ENCODE results near the gene GALR2. TPM values are rescaled to one million over a fixed set of nuclear protein-coding genes. Genes with fewer than 3 reads are reported as not detected.

Gene GALR2
- total RNA-seq, 2 experiments from 2014 or later: 3.5 to 4.8 TPM

DNA sequence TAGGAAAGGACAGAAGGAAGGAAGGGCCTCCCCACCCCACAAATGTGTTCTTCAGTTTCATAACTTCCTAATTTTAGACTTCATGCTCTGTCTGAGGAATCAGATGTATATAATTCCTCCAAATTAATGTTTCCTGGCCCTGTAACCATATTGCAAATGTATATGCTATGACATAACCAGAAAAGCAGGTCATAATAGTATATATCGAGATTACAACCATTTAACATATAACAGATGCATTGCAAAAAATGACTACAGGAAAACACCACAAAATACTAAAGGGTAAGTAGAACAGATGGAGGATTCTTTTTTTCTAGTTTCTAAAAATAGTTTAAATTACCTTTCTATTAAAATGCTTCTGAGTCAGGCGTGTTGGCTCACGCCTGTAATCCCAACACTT, 32.1 kb downstream of the GALR2 start:
- POLR2A ChIA-PET: interaction anchor here (1.2 kb wide), 1 partner anchor 11 kb away, joined by 4 read pairs; no protein-coding TSS in a partner anchor
- H3K27ac Mint-ChIP-seq: no peak overlapping the region
- intact Hi-C loops (cut with micrococcal nuclease): no loop called here
- no peaks in the 10 kb centered on the region for H3K9me3 Mint-ChIP-seq
- peaks cover 6% of the 10 kb centered on the region for H3K36me3 Mint-ChIP-seq
- CTCF ChIA-PET: interaction anchor here (0.9 to 2.4 kb wide), 6 partner anchors 20 to 278 kb away, joined by 4 to 15 read pairs (median 5); partner anchors contain the start of gene SPHK1
- H3K4me3 Mint-ChIP-seq: no peak overlapping the region
- H3K27me3 Mint-ChIP-seq: no peaks in the 10 kb centered on the region
- H3K4me1 Mint-ChIP-seq (ENCODE audit: low read depth): peaks cover 16% of the 10 kb centered on the region
- no peak for DNase-seq

DNA sequence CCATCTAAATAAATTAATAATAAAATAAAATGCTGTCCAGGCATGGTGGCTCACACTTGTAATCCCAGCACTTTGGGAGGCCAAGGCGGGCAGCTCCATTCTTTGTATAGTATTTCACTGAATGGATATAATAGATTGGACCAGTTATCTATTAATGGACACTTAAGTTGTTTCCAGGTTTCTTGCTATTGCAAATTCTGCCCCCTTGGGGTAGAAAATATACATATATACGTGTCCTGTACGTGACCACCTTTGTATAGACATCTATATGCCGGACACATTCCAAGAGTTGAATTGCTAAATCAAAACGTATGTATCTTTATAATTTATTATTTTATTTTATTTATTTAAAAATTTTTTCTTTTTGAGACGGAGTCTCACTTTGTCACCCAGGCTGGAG, 32.9 kb downstream of the GALR2 start:
- intact Hi-C loops (cut with micrococcal nuclease): no loop called here
- Mint-ChIP-seq H3K27ac (no peak overlapping the region), H3K36me3 (peaks cover 6% of the 10 kb centered on the region), H3K9me3 (no peaks in the 10 kb centered on the region), H3K4me1 (ENCODE audit: low read depth) (peaks cover 9% of the 10 kb centered on the region), H3K4me3 (no peak overlapping the region), H3K27me3 (no peaks in the 10 kb centered on the region)
- CTCF ChIA-PET: interaction anchor here (0.9 to 3.2 kb wide), 6 partner anchors 19 to 291 kb away, joined by 3 to 21 read pairs (median 9); no protein-coding TSS in a partner anchor
- POLR2A ChIA-PET: no interaction called here
- no peak for DNase-seq

DNA sequence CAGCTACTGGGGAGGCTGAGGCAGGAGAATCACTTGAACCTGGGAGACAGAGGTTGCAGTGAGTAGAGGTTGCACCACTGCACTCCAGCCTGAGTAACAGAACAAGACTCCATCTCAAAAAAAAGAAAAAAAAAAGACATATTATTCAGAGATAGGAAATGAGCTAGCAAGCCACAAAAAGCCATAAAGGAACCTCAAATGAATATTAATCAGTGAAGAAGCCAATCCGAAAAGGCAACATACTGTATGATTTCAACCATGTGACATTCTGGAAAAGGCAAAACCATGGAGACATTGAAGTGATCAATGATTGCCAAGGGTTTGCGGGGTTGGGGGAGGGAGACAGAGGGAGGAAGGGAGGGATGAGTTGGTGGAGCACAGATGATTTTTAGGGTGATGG, 37.4 kb downstream of the GALR2 start:
- no peak for DNase-seq
- Mint-ChIP-seq H3K4me3 (no peak overlapping the region), H3K4me1 (ENCODE audit: low read depth) (no peaks in the 10 kb centered on the region), H3K9me3 (no peaks in the 10 kb centered on the region), H3K27ac (no peak overlapping the region), H3K36me3 (no peaks in the 10 kb centered on the region), H3K27me3 (no peaks in the 10 kb centered on the region)
- POLR2A ChIA-PET: interaction anchor here (0.6 kb wide), 1 partner anchor 153 kb away, joined by 4 read pairs; the partner anchor contains the start of gene UBALD2
- intact Hi-C loops (cut with micrococcal nuclease): no loop called here
- CTCF ChIA-PET: interaction anchor here (0.8 to 19.6 kb wide), 3 partner anchors 9 to 168 kb away, joined by 4 to 337 read pairs (median 7); no protein-coding TSS in a partner anchor

DNA sequence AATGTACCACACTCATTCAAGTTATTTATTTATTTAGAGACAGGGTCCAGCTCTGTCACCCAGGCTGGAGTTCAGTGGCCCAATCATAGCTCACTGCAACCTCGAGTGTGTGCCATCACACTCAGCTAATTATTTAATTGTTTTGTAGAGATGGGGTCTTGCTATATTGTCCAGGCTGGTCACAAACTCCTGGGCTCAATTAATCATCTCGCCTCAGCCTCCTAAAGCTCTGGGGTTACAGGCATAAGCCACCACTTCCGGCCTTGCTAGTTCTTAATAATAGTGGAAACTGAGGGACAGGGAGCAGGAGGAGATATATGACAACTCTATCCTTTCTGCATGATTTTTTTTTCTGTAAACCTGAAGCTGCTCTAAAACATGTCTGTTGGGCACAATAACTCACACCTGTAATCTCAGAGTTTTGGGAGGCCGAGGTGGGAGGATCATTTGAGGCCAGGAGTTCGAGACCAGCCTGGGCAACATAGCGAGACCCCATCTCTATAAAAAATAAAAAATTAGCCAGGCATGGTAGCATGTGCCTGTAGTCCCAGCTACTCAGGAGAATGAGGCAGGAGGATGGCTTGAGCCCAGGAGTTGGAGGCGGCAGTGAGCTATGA, 40.7 kb downstream of the GALR2 start:
- H3K36me3 Mint-ChIP-seq: no peaks in the 10 kb centered on the region
- no peak for DNase-seq
- H3K4me1 Mint-ChIP-seq (ENCODE audit: low read depth): no peaks in the 10 kb centered on the region
- no peak overlapping the region for H3K27ac Mint-ChIP-seq
- intact Hi-C loops (cut with micrococcal nuclease): no loop called here
- no peaks in the 10 kb centered on the region for H3K9me3 Mint-ChIP-seq
- H3K27me3 Mint-ChIP-seq: no peaks in the 10 kb centered on the region
- ChIA-PET POLR2A (interaction anchor here (1.0 to 1.6 kb wide), 3 partner anchors 65 to 150 kb away, joined by 3 read pairs; partner anchors contain the start of gene UBALD2), CTCF (interaction anchor here (0.6 to 19.6 kb wide), 8 partner anchors 10 to 283 kb away, joined by 3 to 337 read pairs (median 4); partner anchors contain the start of gene FOXJ1)
- no peak overlapping the region for H3K4me3 Mint-ChIP-seq

DNA sequence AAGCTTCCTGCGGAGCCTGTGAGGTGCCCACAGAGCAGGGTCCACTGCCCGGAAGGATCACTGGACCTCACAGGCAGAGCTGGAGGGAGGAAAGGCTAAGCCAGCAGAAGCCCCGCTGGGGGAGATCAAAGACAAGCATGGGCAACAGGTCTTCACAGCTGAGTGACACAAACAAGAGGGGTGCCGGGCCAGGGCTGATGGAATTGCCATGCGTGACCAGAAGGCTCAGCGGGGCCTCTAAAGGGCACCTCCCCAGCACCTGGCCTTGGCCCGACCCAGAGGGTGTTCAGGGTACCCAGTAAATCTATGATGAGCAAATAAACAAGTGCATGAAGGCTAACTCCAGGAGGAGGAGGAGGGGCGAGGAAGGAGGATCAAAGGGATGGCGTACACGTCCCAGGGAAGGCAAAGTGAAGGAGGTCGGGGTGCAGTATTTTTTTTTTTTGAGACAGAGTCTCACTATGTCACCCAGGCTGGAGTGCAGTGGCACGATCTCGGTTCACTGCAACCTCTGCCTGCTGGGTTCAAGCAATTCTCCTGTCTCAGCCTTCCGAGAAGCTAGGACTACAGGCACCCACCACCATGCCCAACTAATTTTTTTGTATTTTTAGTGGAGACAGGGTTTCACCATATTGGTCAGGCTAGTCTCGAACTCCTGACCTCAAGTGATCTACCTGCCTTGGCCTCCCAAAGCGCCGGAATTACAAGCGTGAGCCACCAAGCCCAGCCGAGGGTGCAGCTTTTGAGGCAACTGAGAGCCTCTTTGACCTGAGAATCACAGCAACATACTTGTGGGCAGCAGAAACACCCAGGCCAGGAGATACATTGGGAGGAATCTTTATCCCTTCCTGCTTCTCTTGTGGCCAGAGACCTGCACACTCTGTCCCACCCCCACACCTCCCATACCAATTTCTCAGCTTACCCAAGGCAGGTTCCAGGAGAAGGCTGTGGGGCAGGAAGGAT, 45.1 kb downstream of the GALR2 start:
- no peaks in the 10 kb centered on the region for H3K9me3 Mint-ChIP-seq
- H3K27me3 Mint-ChIP-seq: no peaks in the 10 kb centered on the region
- intact Hi-C loops (cut with micrococcal nuclease): no loop called here
- H3K4me1 Mint-ChIP-seq (ENCODE audit: low read depth): peaks cover 4% of the 10 kb centered on the region
- H3K4me3 Mint-ChIP-seq: no peak overlapping the region
- POLR2A ChIA-PET: interaction anchor here (1.2 to 2.4 kb wide), 4 partner anchors 146 to 160 kb away, joined by 3 to 9 read pairs (median 5); partner anchors contain the start of gene UBALD2
- CTCF ChIA-PET: interaction anchor here (0.6 to 19.6 kb wide), 14 partner anchors 26 to 179 kb away, joined by 3 to 337 read pairs (median 6); no protein-coding TSS in a partner anchor
- H3K27ac Mint-ChIP-seq: no peak overlapping the region
- no peaks in the 10 kb centered on the region for H3K36me3 Mint-ChIP-seq
- no peak for DNase-seq

DNA sequence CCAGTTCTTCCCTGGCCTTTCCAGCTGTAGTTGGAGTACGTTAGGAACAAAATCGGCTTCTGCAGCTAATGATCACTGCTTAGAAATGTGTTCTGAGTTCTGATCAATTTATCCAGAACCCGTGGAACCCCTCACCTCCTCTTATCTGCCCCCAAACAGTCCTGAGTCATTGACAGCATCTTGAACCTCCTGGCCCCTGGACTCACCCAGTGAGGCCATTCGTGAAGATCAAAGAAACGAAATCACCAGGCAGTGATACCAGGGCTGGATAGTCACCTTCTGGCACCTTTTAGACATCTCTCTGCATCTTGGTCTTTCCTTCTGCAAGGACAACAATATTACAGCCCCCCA, 46.1 kb downstream of the GALR2 start:
- Mint-ChIP-seq H3K4me3 (no peak overlapping the region), H3K27ac (no peak overlapping the region), H3K9me3 (no peaks in the 10 kb centered on the region)

DNA sequence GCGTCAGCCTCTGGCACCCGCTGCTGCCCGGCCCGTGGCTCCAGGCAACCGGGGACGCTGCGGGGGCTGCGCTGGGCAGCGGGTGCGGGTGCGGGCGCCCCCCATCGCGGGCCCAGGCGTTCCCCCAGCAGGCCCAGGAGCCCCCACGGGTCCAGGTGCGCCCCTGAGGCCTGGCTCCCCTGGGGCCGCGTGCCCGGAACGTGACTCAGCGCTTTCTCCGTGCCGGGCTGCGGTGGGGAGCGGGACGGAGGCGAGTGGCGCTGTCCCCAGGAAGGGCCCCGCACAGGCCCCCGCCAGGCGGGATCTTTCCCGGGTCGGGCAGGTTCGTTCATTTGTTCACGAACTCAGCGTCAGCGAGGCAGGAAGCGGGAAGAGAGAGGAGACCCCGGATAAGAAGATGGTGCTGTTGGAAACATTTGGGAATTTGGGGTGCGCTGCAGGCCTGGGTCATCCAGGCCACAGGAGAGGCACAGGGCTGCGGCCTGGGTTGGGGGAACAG, 47.4 kb downstream of the GALR2 start:
- H3K27me3 Mint-ChIP-seq: no peaks in the 10 kb centered on the region
- peak; percentile 35 for DNase-seq
- H3K27ac Mint-ChIP-seq: no peak overlapping the region
- intact Hi-C loops (cut with micrococcal nuclease): loop anchor here (1.0 kb wide), 2 partner anchors 60 to 157 kb away; no protein-coding TSS in a partner anchor
- no peaks in the 10 kb centered on the region for H3K36me3 Mint-ChIP-seq
- H3K4me3 Mint-ChIP-seq: no peak overlapping the region
- no peaks in the 10 kb centered on the region for H3K9me3 Mint-ChIP-seq
- CTCF ChIA-PET: interaction anchor here (0.5 to 19.6 kb wide), 30 partner anchors 11 to 276 kb away, joined by 3 to 337 read pairs (median 5); partner anchors contain the start of gene EXOC7
- POLR2A ChIA-PET: interaction anchor here (0.6 to 2.4 kb wide), 8 partner anchors 58 to 245 kb away, joined by 3 to 14 read pairs (median 4); partner anchors contain the start of gene UBALD2
- H3K4me1 Mint-ChIP-seq (ENCODE audit: low read depth): peaks cover 9% of the 10 kb centered on the region

More for the DNA sequence above, 46.1 kb downstream of the GALR2 start:
- no peaks in the 10 kb centered on the region for H3K36me3 Mint-ChIP-seq
- H3K27me3 Mint-ChIP-seq: no peaks in the 10 kb centered on the region
- intact Hi-C loops (cut with micrococcal nuclease): loop anchor here (1.0 kb wide), 2 partner anchors 62 to 159 kb away; no protein-coding TSS in a partner anchor
- ChIA-PET POLR2A (interaction anchor here (0.9 to 2.4 kb wide), 7 partner anchors 59 to 264 kb away, joined by 3 to 14 read pairs (median 4); partner anchors contain the start of genes SPHK1 and UBALD2), CTCF (interaction anchor here (0.6 to 19.6 kb wide), 24 partner anchors 9 to 277 kb away, joined by 3 to 337 read pairs (median 5); partner anchors contain the start of gene EXOC7)
- no peak for DNase-seq
- peaks cover 4% of the 10 kb centered on the region for H3K4me1 Mint-ChIP-seq (ENCODE audit: low read depth)

DNA sequence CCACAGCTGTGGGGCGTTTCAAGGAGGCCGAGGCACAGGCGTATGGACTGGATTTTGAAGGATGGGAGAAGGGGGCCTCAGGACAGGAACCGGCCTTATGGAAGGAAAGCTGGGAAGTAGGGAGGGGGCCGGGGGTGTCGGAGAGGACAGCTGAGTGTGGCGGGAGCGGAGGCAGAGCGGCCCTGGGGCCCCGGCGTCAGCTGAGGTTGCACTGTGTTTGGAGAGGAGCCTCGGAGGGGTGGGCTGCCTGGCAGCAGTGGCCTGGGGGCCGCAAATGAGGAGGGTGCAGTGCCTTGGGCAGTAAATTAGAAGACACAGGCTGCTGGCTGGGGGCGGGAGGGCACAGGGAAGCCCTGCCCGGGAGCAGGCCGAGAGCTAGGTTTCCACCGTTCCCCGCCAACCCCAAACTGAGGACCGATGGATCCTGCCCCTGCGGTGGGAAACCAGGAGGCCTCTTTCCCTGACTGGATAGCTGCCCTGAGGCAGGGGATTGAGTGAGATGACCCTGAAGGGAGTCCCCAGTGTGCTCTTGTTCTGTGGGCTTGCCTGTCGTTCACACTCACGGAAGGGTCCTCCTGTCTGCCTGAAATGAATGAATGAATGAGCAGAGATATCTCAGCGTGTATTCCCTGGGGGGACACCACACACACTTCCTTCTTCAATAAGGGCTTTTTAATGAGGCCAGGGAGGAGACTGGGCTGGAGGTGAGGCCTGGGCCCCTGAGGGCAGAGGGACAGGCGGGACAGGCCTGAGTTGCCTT, 48.0 kb downstream of the GALR2 start:
- no peaks in the 10 kb centered on the region for H3K9me3 Mint-ChIP-seq
- no peak overlapping the region for H3K27ac Mint-ChIP-seq
- peaks cover 12% of the 10 kb centered on the region for H3K4me1 Mint-ChIP-seq (ENCODE audit: low read depth)
- ChIA-PET POLR2A (interaction anchor here (0.8 to 2.4 kb wide), 5 partner anchors 143 to 157 kb away, joined by 3 to 14 read pairs (median 4); partner anchors contain the start of gene UBALD2), CTCF (interaction anchor here (0.5 to 19.6 kb wide), 14 partner anchors 53 to 209 kb away, joined by 3 to 337 read pairs (median 7); no protein-coding TSS in a partner anchor)
- H3K27me3 Mint-ChIP-seq: no peaks in the 10 kb centered on the region
- no peaks in the 10 kb centered on the region for H3K36me3 Mint-ChIP-seq
- H3K4me3 Mint-ChIP-seq: no peak overlapping the region
- no peak for DNase-seq
- intact Hi-C loops (cut with micrococcal nuclease): no loop called here

DNA sequence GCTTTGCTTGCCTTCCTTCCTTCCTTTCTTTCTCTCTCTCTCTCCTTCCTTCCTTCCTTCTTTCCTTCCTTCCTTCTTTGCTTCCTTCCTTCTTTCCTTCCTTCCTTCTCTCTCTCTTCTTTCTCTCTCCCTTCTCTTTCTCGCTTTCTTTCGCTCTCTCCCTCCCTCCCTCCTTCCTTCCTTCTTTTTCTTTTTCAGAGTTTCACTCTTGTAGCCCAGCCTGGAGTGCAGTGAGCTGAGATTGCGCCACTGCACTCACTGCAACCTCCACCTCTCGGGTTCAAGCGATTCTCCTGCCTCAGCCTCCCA, 48.6 kb downstream of the GALR2 start:
- Mint-ChIP-seq H3K4me3 (no peak overlapping the region), H3K27ac (no peak overlapping the region), H3K36me3 (no peaks in the 10 kb centered on the region), H3K9me3 (no peaks in the 10 kb centered on the region), H3K27me3 (no peaks in the 10 kb centered on the region), H3K4me1 (ENCODE audit: low read depth) (peaks cover 12% of the 10 kb centered on the region)
- CTCF ChIA-PET: interaction anchor here (0.7 to 19.6 kb wide), 8 partner anchors 18 to 157 kb away, joined by 3 to 337 read pairs (median 6); partner anchors contain the start of gene FOXJ1
- POLR2A ChIA-PET: interaction anchor here (0.8 kb wide), 1 partner anchor 150 kb away, joined by 3 read pairs; no protein-coding TSS in a partner anchor
- intact Hi-C loops (cut with micrococcal nuclease): no loop called here
- DNase-seq: no peak

DNA sequence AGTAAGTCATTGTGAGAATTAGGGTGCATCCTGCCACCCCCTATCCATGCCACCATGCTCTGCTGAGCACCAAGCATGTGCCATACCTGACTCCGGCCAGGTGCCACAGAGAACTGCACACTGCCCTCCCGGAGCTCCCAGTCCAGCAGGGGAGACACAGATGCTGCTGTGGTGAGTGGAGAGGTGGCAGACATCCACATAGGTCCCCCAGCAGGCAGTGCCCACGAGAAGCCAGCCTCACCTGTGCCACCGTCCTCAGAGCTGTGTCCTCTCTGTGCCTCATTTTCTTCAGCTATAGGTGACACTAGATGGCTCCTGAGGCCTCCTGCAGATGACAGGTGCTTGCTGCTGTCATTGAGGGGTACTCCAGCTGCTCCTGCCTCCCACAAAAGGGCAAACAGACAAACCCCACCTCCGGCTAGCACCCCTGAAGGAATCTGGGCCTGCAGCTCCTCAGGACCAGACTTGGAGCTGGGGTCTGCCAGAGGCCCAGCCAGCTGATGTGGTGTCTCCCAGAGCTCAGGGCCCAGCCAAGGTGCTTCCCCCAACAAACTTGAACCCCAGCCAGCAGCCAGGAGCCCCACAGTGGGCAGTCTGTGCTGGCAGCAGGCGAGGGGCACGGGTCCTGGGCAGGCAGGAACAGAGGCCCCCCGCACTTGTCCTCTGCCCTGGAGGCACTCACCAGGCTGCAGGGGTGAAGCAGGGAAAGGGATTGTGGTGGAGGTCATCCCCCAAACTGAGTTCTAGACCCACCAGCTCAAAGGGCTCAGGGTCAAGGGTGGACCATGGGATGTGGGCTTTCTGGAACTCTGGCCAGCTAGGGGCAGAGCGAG, 49.4 kb downstream of the GALR2 start:
- H3K36me3 Mint-ChIP-seq: no peaks in the 10 kb centered on the region
- H3K9me3 Mint-ChIP-seq: no peaks in the 10 kb centered on the region
- ChIA-PET POLR2A (no interaction called here), CTCF (interaction anchor here (0.7 to 19.6 kb wide), 11 partner anchors 17 to 274 kb away, joined by 3 to 337 read pairs (median 4); partner anchors contain the start of gene FOXJ1)
- H3K4me3 Mint-ChIP-seq: no peak overlapping the region
- no peaks in the 10 kb centered on the region for H3K27me3 Mint-ChIP-seq
- DNase-seq: no peak
- intact Hi-C loops (cut with micrococcal nuclease): no loop called here
- H3K4me1 Mint-ChIP-seq (ENCODE audit: low read depth): peaks cover 12% of the 10 kb centered on the region
- H3K27ac Mint-ChIP-seq: peak overlapping the region; percentile 45

All from activated CD4-positive, alpha-beta memory T cell treated with anti-CD3 and anti-CD28 coated beads for 36 hours (primary cell).